Measurements from ENCODE around the gene GMDS. TPM values are rescaled to one million over a fixed set of nuclear protein-coding genes. Genes with fewer than 3 reads are reported as not detected.

GMDS gene
- total RNA-seq, 1 donor from 2014 or later, result 14.4 TPM

DNA sequence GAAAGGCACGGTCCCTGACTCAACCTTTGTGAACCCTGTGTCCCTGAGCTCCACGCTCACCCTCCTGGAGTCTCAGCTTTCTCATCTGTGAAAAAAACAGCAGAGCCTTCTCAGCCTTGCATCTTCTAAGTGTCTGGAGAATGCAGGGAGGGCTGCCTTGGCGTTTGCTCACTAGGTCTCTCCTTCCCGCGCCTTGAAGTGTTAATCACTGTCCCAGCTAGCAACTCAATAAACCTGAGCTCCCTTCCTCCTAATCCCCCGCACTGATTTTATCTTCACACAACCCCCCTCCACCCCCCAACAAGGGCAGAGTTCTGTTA lies 670.6 kb downstream of the GMDS start:
- DNase-seq (ENCODE audit: low spot score), result peak; percentile 3

- peak; percentile 21 for DNase-seq (ENCODE audit: low spot score)
Observed at GRCh38 chr6:1574083-1574761, 671.2 kb downstream of the GMDS start.
